ENCODE results near the gene NODAL.

Gene NODAL

DNA sequence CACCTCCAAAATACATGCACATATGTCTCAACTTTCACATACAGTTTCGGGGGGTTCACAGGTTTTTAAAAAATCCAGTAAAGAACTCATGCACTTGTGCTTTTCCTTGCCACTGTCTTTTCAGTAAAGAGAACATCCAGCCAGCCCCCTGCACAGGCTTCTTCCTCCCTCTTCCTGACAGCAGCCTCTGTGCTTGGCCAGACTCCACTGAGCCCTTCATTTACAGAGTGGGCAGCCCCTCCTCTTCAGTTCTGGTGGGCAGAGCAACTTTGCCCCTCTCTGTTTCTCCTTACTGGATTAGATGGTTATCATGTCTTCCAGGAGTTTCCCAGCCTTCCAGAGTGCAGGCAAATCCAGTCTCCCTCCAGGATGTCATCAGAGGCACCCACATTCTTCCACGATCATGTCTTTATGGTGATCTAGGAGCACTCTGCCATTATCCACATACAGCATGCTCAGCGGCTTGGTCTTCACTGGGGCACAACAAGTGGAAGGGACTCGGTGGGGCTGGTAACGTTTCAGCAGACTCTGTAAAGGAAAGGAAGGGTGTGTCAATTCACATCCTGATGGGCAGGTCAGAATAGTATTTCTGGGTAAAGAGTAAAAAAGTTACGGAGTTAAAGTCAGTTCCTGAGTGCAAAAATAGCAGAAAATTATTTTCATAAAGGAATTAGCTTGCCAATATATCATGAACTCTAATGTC lies 8.8 kb downstream of the NODAL start:
- DNase-seq, result no peak

DNA sequence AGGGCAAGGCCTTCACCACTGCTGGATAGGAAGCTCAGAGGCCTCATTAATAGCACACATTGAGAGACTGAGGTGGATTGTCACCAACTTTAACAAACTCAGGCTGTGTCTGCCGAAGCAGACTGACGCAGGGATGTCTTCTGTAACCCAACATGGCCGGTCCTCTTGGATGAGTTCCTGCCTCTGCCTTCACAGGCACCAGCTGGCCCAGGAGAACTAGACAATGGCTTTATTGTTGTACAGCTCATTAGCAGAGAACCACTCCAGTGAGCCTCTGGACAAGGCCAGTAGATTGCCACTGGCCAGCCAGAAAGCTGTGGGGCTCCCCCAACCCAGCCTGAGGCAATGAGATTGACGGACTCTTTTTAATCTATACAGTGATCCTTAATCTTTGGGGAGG lies 9.4 kb downstream of the NODAL start:
- DNase-seq, result no peak

GRCh38 chr10:70430493-70431445 lies 10.7 kb downstream of the NODAL start:
- DNase-seq, result no peak

GRCh38 chr10:70426823-70427222 lies 14.7 kb downstream of the NODAL start:
- no peak for DNase-seq

- DNase-seq, result no peak
These were observed 16.4 kb downstream of the NODAL start for GRCh38 chr10:70425096-70425495.

DNA sequence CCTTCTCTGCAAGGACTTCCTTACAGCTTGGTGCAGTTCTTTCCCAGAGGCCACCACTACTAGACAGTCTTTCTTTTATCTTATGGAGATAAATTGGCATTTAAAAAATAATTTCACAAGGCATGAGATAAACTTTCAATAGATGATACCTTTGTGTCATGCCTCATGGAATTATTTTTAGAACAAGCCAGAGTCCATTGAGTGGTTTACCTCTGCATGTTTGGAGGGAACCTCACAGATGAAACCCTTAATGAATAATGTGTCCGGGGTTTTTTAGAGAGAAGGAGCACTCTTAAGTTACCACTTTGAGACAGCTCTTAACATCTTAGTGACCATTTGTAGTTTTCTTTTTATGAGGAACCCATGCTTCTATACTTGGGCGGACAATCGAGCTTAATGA lies 17.2 kb downstream of the NODAL start:
- no peak for DNase-seq

GRCh38 chr10:70418713-70419112 lies 22.8 kb downstream of the NODAL start:
- no peak for DNase-seq

- DNase-seq, result no peak
These were observed 23.3 kb downstream of the NODAL start for GRCh38 chr10:70418229-70418628.

- DNase-seq, result no peak
These were observed 23.9 kb downstream of the NODAL start for GRCh38 chr10:70417568-70417967.

DNA sequence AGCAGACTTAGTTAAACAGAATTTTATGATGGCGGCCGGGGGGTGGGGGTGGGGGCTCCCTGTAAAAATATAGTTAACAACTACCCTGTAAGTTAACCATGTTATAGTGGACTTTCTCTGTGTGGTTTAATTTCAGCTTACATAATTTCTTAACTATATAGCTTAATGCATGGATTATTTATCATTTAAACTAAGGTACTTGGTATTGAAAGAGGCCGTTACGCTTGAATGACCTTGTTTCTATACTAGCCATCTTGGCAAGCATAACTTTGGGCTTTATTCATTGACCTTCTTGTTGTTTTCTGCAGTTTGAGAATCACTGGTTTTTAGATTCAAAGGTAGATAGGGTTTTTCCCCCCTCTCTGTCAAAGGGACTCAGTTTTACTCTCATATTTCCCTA lies 29.1 kb downstream of the NODAL start:
- DNase-seq, result no peak

DNA sequence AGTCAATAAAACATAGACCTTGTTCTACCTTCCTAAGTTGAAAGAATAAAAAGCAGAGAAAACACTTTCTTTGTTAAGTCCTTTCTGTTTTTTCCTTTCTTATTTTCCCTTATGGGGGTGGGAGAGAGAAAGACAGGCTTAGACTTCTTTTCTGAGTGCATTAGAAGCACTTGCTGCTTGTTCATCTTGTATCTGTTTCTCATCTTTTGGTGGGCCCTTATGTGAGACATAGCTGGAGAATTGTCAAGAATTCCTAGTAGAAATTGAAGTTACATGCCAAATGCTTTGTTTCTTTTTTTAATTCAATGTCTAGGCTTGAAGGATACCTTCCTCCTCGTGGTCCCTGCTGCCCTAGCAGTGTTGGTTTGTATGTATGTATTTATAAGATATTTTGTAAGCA lies 30.9 kb downstream of the NODAL start:
- DNase-seq, result no peak

DNA sequence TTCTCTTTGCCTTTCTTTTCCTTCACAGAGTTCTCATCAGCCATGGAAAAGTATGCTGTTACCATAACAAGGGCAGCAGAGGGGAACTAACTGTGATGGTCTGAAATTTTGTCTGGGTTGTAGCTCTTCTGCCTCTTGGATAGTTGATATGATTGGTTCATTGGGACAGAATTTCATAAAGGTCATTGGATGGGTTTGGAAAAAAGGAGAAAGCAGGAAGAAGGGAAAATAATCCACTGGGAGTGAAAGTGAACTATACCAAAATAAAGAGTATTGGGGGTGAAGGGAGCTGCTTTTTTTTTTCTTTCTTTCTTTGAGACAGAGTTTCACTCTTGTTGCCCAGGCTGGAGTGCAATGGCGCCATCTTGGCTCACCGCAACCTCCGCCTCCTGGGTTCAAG lies 31.7 kb downstream of the NODAL start:
- no peak for DNase-seq

DNA sequence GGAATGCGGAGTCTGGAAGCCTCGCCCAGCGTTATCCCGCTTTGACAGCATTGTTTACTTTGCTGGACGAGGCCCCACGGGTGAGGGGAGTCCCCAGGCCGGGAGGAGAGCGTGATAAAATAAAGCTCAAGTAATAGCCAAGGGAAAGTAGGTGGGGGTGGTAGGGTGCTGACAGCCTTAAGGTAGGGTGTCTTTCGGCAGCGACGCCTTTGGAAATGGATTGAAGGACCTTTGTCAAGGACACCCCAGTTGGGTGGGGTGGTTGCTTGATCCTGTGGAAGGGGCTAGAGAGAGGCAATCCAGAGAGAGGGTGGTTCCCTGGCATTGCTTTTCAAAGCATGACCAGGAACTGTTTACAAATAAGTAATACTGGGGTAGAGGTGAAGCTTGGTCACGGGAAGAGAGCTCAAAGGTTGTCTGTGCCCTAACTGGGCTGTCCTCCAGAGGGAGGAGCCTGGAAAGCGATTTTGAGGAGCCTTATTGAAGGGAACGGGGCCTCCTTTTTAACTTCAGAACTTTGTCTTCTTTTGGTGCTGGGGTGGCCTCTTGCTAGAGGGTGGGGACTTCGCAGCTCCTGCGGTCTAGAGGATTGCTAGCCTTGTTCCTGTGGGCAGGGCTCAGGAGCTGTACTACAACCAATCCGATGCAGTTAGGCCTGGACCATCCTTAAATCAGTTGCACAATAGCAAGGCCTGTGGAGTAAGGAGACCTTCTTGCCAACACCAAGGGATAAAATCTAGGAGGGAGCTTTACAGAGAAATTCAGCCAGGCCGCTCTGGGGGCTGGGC lies 36.2 kb downstream of the NODAL start:
- DNase-seq, result peak; percentile 50

DNA sequence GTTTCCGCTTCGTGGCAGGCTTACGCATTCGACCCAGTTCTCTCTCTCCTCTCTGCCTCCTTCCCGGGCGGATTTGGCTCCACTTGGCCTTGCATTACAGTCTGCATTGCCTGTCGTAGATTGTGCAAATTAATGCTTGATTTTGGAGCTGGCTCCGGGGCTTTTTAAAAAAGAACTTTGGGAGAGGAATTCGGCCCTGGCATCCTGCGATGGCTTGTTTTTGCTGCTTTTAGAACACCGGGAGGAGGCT lies 36.8 kb downstream of the NODAL start:
- no peak for DNase-seq

GRCh38 chr10:70404036-70404786 lies 37.3 kb downstream of the NODAL start, which contains the start of gene EIF4EBP2:
EIF4EBP2 (plus strand) TSS chr10:70404145; CDS start chr10:70404402, 257 bp downstream.
- DNase-seq, result peak; percentile 94

GRCh38 chr10:70403483-70404035 lies 37.9 kb downstream of the NODAL start:
- no peak for DNase-seq

- DNase-seq, result no peak
These were observed 42.3 kb downstream of the NODAL start for GRCh38 chr10:70399177-70399576.

DNA sequence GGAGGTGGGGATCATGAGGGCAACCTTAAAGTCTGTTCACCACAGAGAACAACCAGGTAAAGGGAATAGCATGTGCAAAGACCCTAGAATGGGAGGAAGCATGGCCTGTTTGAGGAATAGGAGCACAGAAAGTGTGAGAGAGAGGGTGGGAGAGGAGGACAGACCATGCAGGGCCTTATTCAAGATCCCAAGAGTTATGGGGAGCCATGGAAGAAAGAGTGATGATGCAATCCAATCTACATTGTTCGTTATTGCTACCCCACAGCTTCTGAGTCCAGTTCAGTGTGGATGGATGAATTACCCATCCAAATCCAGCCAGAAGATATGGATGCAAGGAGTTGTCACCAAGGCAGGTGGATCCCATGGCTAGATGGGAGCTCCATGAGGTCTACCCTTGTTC lies 45.3 kb downstream of the NODAL start:
- no peak for DNase-seq

DNA sequence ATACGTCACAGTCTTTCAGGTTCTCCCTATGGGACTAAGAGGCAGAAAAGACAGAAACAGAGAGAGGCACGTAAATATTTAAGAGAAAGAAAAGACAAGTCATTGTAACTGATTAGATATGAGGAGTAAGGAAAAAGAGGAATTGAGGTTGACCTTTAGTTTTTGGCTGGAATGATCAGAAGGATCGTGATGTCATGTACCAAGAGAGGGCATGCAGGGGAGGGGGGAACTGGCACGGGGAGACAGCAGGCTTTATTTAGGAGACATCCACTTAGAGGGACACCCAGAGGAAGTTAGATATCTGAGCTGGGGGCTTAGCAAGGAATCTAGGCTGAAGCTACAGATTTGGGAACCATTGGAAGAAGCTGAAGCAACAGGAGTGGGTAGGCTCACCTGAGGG lies 49.8 kb downstream of the NODAL start:
- DNase-seq, result no peak
